Karpas-422 (cell line): ENCODE data around the gene TSTD1. TPM values are rescaled to one million over a fixed set of nuclear protein-coding genes. Genes with fewer than 3 reads are reported as not detected.
A peak's percentile ranks its signal among the peaks of the same experiment; 100 is the strongest.
"Not testable (repeated sequence)": the region's sequence is repeated elsewhere in the genome, so short reads cannot be mapped to it uniquely, and the experiment has no call there.

Source experiments
- DNase-seq: peaks from one replicate; pipeline ENCODE4 v3.0.0-alpha.2; 2015
- H2AFZ ChIP-seq: fragments of 200-600 bp; sonication (generic); 2 replicates; pipeline ENCODE4 v1.6.1; 2014; ENCODE audit warnings: antibody characterized with exemption, low read length, mixed read lengths
- H3K27ac ChIP-seq: fragments of 200-600 bp; sonication (generic); 2 replicates; pipeline ENCODE4 v1.5.1; 2014; ENCODE audit warnings: mild to moderate bottlenecking, low read length, moderate library complexity
- H3K27me3 ChIP-seq: fragments of 200-600 bp; sonication (generic); 2 replicates; pipeline ENCODE4 v1.6.1; 2014; ENCODE audit warnings: low read length, mixed read lengths
- H3K36me3 ChIP-seq: fragments of 200-600 bp; sonication (generic); 2 replicates; pipeline ENCODE4 v1.6.1; 2014; ENCODE audit warnings: low read length, mixed read lengths; ENCODE audit not compliant: insufficient read depth
- H3K4me1 ChIP-seq: fragments of 200-600 bp; sonication (generic); 2 replicates; pipeline ENCODE4 v1.6.1; 2014; ENCODE audit warnings: mild to moderate bottlenecking, low read length, mixed read lengths
- H3K4me2 ChIP-seq: fragments of 200-600 bp; sonication (generic); 2 replicates; pipeline ENCODE4 v1.6.1; 2014; ENCODE audit warnings: low read length, low read depth, mild to moderate bottlenecking; ENCODE audit not compliant: poor library complexity, severe bottlenecking
- H3K4me3 ChIP-seq: fragments of 200-600 bp; sonication (generic); 2 replicates; pipeline ENCODE4 v1.5.1; 2014; ENCODE audit warnings: mild to moderate bottlenecking, antibody characterized with exemption, low read length, mixed read lengths
- H3K79me2 ChIP-seq: fragments of 200-600 bp; sonication (generic); 2 replicates; pipeline ENCODE4 v1.6.1; 2014; ENCODE audit warnings: mild to moderate bottlenecking, low read length, mixed read lengths
- H3K9ac ChIP-seq: fragments of 200-600 bp; sonication (generic); 2 replicates; pipeline ENCODE4 v1.6.0; 2014; ENCODE audit warnings: low read length
- H3K9me2 ChIP-seq: fragments of 200-600 bp; sonication (generic), shearing (Covaris generic); replicated peaks from 2 replicates; pipeline ENCODE4 v1.6.0; 2014; ENCODE audit warnings: mild to moderate bottlenecking, low read length, moderate library complexity; ENCODE audit not compliant: insufficient read depth
- H3K9me3 ChIP-seq: fragments of 300-700, 200-600 bp; sonication (generic); 2 replicates; pipeline ENCODE4 v1.6.1; 2014; ENCODE audit warnings: low read length, mixed read lengths
- H4K20me1 ChIP-seq: fragments of 200-600 bp; sonication (generic); 2 replicates; pipeline ENCODE4 v1.6.1; 2014; ENCODE audit warnings: mild to moderate bottlenecking, antibody characterized with exemption, low read length, low read depth; ENCODE audit not compliant: insufficient read depth
- total RNA-seq: library from RNA; depleted of rRNA; stranded (reverse); fragments of >200 nt; shearing (Covaris generic); gene quantifications from 2 replicates; pipeline ENCODE4 v1.2.3, GENCODE V29; 2014; ENCODE audit warnings: low replicate concordance

Gene TSTD1
- total RNA-seq, 1 experiment from 2014 or later, result 16.0 TPM

DNA sequence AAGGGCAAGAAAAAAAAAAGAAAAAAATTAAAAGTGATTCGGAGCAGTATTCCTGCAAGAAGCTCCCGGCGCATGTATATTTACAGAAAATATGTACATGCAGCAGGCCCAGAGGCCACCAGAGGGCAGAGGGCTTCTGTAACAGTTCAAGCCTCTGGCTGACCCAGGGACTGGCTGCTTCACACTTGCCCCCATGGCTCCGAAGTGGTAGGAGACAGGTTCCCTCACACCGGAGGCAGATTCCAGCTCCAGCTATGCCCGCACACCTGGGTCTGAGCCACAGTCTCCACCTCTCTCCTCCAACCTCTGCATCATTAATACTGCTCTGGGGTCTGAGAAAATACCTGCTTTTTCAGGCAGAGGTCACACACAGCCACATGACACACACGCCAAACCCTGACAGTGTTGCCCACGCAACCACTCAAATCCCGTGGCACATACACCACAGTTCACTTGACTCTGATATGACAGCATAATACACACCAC is 33.2 kb upstream of the TSTD1 start:
- Histone ChIP-seq H3K4me2 (no peak overlapping the region), H3K4me3 (no peak overlapping the region), H2AFZ (no peak overlapping the region), H3K9me2 (no peaks in the 10 kb centered on the region), H3K79me2 (peaks cover 30% of the 10 kb centered on the region), H4K20me1 (no peaks in the 10 kb centered on the region; the same call in 1 of the 2 replicates), H3K9ac (no peak overlapping the region), H3K36me3 (peaks cover 2% of the 10 kb centered on the region; the same call in 1 of the 2 replicates), H3K9me3 (no peaks in the 10 kb centered on the region), H3K27me3 (no peaks in the 10 kb centered on the region), H3K4me1 (peaks cover 26% of the 10 kb centered on the region), H3K27ac (no peak overlapping the region)
- peak; percentile 78 for DNase-seq

DNA sequence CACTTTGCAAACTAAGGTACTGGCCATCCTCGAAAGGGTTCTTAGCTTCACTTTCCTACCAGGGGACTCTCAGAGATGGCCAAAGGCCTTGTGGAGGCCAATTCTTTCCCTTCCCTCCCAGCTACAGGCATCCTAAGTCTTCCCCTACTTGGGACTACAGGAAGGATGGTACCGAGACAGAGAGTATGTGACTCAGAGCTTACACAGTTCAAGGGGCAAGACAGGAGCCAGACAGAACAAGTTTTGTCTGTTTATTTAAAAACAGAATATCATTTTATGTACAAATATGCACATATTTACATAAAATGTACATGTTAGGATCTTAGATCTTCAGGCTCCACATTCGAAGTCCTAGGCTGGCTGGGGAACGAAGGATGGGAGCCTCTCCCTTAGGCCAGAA is 32.0 kb upstream of the TSTD1 start:
- Histone ChIP-seq H3K9me2 (no peaks in the 10 kb centered on the region), H3K4me2 (peak overlapping the region; percentile 98), H2AFZ (0 out of 2 replicates have a peak overlapping the region, but pooled peaks have one; percentile 76), H3K4me3 (no peak overlapping the region), H3K79me2 (peaks cover 41% of the 10 kb centered on the region), H3K27ac (peak overlapping the region; percentile 94; the same call in 1 of the 2 replicates), H3K9ac (no peak overlapping the region), H3K4me1 (peaks cover 30% of the 10 kb centered on the region), H3K9me3 (no peaks in the 10 kb centered on the region), H3K27me3 (no peaks in the 10 kb centered on the region), H3K36me3 (peaks cover 6% of the 10 kb centered on the region; the same call in 1 of the 2 replicates), H4K20me1 (no peaks in the 10 kb centered on the region; the same call in 1 of the 2 replicates)
- no peak for DNase-seq

DNA sequence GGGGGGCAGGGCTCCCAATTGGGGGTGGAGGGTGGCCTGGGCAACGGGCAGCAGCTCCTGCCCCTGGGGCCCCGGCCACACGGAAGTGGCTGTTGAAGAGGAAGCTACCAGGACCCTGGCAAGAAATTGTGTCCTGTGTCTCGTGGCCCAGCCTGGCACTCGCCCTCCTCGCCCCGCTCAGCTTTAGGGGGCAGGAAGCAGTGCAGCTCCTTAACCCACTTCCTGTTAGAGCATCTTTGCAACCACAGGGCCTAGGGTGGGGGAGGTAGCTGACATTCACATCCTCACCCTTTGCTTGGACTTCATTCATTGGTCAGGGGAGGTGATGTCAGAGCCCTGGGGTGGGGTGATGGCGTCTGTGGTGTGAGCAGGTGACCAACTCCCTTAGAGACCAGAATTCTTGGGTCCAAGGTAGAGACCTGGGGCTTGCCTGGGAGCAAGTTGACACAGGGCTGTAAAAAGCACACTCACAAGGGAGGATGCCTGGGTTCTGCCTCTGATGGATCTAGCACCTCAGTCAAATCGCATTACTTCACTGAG is 31.0 kb upstream of the TSTD1 start, which contains the start of gene ARHGAP30:
Gene ARHGAP30 (minus strand): TSS at position 161 of the 540 bp plus-strand sequence. CDS start 267 bp downstream, outside the sequence.
- H3K27ac ChIP-seq, result peak within 1 kb of the TSS; percentile 94

DNA sequence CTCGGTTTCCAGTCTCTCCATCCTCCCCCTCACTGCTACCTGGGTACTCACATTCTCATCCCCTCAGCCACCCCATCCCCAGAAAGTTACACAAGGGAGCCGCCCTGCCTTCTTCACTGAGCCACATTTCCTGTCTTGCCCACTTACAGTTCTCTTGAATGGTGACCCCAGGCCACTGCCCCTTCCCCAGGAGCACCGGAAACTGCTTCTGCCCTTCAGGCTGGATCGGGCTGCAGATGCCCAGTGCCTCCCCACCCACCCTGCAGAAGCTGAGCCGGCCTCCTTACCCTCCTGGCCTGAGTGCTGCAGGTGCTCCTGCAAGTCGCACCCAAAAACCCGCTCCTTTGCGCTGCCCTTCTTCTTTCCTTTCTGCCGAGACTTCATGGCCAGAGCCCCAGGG is 30.5 kb upstream of the TSTD1 start:
- peak; percentile 58 for DNase-seq
- H3K27ac ChIP-seq, result peak overlapping the region; percentile 94
- H3K9me3 ChIP-seq, result no peaks in the 10 kb centered on the region
- H3K4me2 ChIP-seq, result peak overlapping the region; percentile 98
- peak overlapping the region; percentile 97 for H3K4me3 ChIP-seq
- H3K4me1 ChIP-seq, result peaks cover 30% of the 10 kb centered on the region
- no peaks in the 10 kb centered on the region for H3K27me3 ChIP-seq
- no peaks in the 10 kb centered on the region for H3K9me2 ChIP-seq
- peak overlapping the region; percentile 99 for H3K9ac ChIP-seq
- H3K36me3 ChIP-seq, result peaks cover 6% of the 10 kb centered on the region; the same call in 1 of the 2 replicates
- H3K79me2 ChIP-seq, result peaks cover 53% of the 10 kb centered on the region
- H2AFZ ChIP-seq, result no peak overlapping the region
- no peaks in the 10 kb centered on the region; the same call in 1 of the 2 replicates for H4K20me1 ChIP-seq

More for the DNA sequence above, 31.0 kb upstream of the TSTD1 start, which contains the start of gene ARHGAP30:
- H3K27me3 ChIP-seq, result no peaks in the 10 kb centered on the region
- peaks cover 48% of the 10 kb centered on the region for H3K79me2 ChIP-seq
- H2AFZ ChIP-seq, result peak within 1 kb of the TSS; percentile 87; the same call in 1 of the 2 replicates
- H3K36me3 ChIP-seq, result peaks cover 6% of the 10 kb centered on the region; the same call in 1 of the 2 replicates
- H3K9me3 ChIP-seq, result no peaks in the 10 kb centered on the region
- peak within 1 kb of the TSS; percentile 99 for H3K9ac ChIP-seq
- peak within 1 kb of the TSS; percentile 97 for H3K4me3 ChIP-seq
- H4K20me1 ChIP-seq, result no peaks in the 10 kb centered on the region; the same call in 1 of the 2 replicates
- DNase-seq, result peak; percentile 96
- peaks cover 30% of the 10 kb centered on the region for H3K4me1 ChIP-seq
- peak within 1 kb of the TSS; percentile 98 for H3K4me2 ChIP-seq
- H3K9me2 ChIP-seq, result no peaks in the 10 kb centered on the region

DNA sequence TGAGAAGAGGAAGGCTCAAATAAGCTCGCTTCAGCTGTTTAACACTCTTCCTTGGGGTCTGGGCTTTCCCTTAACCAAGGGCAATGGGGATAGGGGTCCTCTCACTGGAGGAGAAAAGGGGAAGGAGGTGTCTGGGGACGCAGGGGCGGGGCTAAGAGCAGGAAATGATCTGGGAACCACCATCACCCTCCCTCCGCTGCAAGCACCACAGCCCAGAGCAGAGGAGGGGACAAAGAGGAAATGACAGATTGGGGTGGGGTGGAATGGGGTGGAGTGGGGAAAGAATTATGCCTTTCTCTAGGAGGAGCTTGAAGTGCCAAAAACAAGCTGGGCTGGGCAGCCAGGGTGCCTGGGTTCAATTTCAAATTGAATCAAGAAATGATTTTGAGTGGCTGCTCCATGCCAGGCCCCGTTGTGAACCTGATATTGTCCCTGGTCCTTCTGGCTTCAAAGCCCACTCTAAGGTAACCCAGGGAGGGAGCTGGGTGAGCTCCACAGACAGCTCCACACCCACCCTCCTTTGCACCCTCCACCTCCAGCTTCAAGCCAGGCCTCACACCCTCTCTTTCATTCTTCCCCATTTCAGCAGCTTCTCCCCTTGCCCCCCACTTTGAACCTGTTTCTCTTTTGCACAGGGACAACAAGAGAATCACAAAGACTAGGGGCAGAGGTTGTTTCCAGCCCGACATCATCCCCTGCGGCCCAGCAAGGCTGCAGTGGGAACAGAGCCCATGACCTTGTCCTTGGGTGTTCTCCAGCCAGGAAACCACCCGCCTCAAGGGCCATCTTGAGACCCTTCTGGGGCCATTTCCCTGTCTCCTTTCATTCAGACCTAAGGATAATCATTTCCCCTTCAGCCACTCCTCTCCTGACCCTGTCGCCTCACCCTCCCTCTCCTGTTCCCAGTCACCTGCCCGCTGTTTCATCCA is 29.8 kb upstream of the TSTD1 start:
- no peaks in the 10 kb centered on the region for H3K9me3 ChIP-seq
- H3K27me3 ChIP-seq, result no peaks in the 10 kb centered on the region
- peak overlapping the region; percentile 98 for H3K4me2 ChIP-seq
- peaks cover 59% of the 10 kb centered on the region for H3K79me2 ChIP-seq
- no peaks in the 10 kb centered on the region for H3K9me2 ChIP-seq
- H3K4me3 ChIP-seq, result peak overlapping the region; percentile 97
- peak overlapping the region; percentile 94 for H3K27ac ChIP-seq
- peak overlapping the region; percentile 99 for H3K9ac ChIP-seq
- H3K4me1 ChIP-seq, result peaks cover 30% of the 10 kb centered on the region
- DNase-seq, result peak; percentile 88
- H4K20me1 ChIP-seq, result no peaks in the 10 kb centered on the region; the same call in 1 of the 2 replicates
- no peak overlapping the region for H2AFZ ChIP-seq
- H3K36me3 ChIP-seq, result peaks cover 6% of the 10 kb centered on the region; the same call in 1 of the 2 replicates

DNA sequence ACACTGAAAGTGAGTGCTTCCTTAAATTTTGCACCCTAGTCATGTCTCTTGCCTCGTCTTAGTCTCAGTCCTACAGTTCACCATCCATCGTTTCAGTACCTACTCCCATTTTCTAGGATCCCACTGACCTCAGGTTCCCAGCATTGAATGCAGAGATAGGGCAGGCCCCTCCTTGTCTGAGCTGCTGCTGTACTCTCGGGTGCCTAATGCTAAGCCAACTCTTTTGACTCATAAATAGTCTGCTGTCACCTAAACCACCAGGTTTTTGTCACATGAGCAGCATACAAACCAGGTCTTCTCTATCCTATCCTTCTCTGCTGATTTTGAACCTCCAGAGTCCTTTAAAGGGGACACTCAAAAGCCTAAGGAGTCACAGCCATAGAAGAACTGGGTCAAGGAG is 27.9 kb upstream of the TSTD1 start:
- Histone ChIP-seq H4K20me1 (no peaks in the 10 kb centered on the region; the same call in 1 of the 2 replicates), H3K4me2 (no peak overlapping the region), H3K79me2 (peaks cover 73% of the 10 kb centered on the region), H3K27ac (no peak overlapping the region), H3K27me3 (no peaks in the 10 kb centered on the region), H3K36me3 (peaks cover 9% of the 10 kb centered on the region; the same call in 1 of the 2 replicates), H3K9me2 (no peaks in the 10 kb centered on the region), H3K9ac (no peak overlapping the region), H3K9me3 (no peaks in the 10 kb centered on the region), H3K4me3 (no peak overlapping the region), H3K4me1 (peaks cover 30% of the 10 kb centered on the region), H2AFZ (no peak overlapping the region)
- DNase-seq, result no peak

DNA sequence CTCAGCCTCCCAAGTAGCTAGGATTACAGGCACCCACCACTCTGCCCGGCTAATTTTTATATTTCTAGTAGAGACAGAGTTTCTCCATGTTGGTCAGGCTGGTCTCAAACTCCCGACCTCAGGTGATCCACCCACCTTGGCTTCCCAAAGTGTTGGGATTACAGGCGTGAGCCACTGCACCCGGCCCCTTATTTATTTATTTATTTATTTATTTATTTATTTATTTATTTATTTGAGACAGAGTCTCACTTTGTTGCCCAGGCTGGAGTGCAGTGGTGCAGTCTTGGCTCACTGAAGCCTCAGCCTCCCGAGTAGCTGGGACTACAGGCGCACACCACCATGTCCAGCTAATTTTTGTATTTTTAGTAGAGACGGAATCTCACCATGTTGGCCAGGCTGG is 26.9 kb upstream of the TSTD1 start:
- peaks cover 28% of the 10 kb centered on the region for H3K4me1 ChIP-seq
- peaks cover 81% of the 10 kb centered on the region for H3K79me2 ChIP-seq
- not testable (repeated sequence) for H3K9me3 ChIP-seq, H3K36me3 ChIP-seq, H3K4me3 ChIP-seq, H3K4me2 ChIP-seq, H4K20me1 ChIP-seq, H3K9ac ChIP-seq, DNase-seq, H3K9me2 ChIP-seq, H2AFZ ChIP-seq, H3K27me3 ChIP-seq, H3K27ac ChIP-seq

DNA sequence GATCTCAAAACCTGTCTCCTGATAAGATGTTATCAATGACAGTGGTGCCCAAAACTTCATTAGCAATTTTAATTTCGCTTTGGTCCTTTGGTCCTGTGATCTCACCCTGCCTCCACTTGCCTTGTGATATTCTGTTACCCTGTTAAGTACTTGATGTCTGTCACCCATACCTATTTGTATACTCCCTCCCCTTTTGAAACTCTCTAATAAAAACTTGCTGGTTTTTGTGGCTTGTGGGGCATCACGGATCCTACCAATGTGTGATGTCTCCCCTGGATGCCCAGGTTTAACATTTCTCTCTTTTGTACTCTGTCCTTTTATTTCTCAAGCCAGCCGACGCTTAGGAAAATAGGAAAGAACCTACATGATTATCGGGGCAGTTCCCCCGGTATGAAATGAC is 25.2 kb upstream of the TSTD1 start:
- not testable (repeated sequence) for H3K9me3 ChIP-seq, H3K27me3 ChIP-seq, H3K9me2 ChIP-seq, H3K4me3 ChIP-seq, H2AFZ ChIP-seq, H3K9ac ChIP-seq, H3K27ac ChIP-seq, DNase-seq, H3K4me2 ChIP-seq, H4K20me1 ChIP-seq
- H3K36me3 ChIP-seq, result peaks cover 14% of the 10 kb centered on the region; the same call in 1 of the 2 replicates
- peaks cover 20% of the 10 kb centered on the region for H3K4me1 ChIP-seq
- H3K79me2 ChIP-seq, result peaks cover 79% of the 10 kb centered on the region
